Measurements from ENCODE around the gene CDKAL1.

DNA sequence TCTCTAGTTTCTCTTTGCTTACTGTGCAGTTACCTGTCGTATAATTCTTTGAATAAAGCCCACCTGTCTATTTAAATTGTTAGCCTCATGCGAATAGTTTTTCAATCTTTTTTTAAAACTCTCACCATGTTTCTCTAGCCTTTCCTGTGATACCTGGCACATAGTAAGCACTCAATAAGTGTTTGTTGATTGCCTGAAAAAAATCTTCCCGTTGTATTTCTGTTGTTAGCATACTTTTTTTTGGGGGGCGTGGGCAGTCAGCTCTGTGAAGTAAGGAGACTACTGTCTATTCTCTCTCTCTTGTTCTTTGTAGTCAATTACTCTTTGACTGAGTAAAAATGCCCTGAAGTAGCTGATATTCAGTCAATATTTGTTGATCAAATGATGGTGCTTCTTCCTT lies 205.8 kb downstream of the CDKAL1 start:
- TF ChIP-seq MYC (IDR thresholded peaks at IDR 0.05; ENCODE audit: low read depth, low read length) (no peak), POLR2A (IDR thresholded peaks at IDR 0.05; ENCODE audit: low read depth, low read length) (no peak), EZH2 (IDR thresholded peaks at IDR 0.05; ENCODE audit: borderline replicate concordance, low read depth, low read length, severe bottlenecking) (no peak), JUN (IDR thresholded peaks at IDR 0.05; ENCODE audit: borderline replicate concordance, insufficient read depth, insufficient read length, low read depth) (no peak), POLR2AphosphoS5 (IDR thresholded peaks at IDR 0.05; ENCODE audit: insufficient read depth, low read depth, low read length) (no peak)
- TF ChIP-seq, protein P1, sequence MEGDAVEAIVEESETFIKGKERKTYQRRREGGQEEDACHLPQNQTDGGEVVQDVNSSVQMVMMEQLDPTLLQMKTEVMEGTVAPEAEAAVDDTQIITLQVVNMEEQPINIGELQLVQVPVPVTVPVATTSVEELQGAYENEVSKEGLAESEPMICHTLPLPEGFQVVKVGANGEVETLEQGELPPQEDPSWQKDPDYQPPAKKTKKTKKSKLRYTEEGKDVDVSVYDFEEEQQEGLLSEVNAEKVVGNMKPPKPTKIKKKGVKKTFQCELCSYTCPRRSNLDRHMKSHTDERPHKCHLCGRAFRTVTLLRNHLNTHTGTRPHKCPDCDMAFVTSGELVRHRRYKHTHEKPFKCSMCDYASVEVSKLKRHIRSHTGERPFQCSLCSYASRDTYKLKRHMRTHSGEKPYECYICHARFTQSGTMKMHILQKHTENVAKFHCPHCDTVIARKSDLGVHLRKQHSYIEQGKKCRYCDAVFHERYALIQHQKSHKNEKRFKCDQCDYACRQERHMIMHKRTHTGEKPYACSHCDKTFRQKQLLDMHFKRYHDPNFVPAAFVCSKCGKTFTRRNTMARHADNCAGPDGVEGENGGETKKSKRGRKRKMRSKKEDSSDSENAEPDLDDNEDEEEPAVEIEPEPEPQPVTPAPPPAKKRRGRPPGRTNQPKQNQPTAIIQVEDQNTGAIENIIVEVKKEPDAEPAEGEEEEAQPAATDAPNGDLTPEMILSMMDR (IDR thresholded peaks at IDR 0.05; ENCODE audit: extremely low read depth in 1 of 2, insufficient read depth in 1 of 2, low read depth in 1 of 2, low read length in 2 of 2): no peak
- TF ChIP-seq, protein P2, sequence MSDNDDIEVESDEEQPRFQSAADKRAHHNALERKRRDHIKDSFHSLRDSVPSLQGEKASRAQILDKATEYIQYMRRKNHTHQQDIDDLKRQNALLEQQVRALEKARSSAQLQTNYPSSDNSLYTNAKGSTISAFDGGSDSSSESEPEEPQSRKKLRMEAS (IDR thresholded peaks at IDR 0.05; ENCODE audit: insufficient read depth, insufficient read length): no peak
